ENCODE results near the gene MMP25.
"Not testable (repeated sequence)": the region's sequence is repeated elsewhere in the genome, so short reads cannot be mapped to it uniquely, and the experiment has no call there.

DNA sequence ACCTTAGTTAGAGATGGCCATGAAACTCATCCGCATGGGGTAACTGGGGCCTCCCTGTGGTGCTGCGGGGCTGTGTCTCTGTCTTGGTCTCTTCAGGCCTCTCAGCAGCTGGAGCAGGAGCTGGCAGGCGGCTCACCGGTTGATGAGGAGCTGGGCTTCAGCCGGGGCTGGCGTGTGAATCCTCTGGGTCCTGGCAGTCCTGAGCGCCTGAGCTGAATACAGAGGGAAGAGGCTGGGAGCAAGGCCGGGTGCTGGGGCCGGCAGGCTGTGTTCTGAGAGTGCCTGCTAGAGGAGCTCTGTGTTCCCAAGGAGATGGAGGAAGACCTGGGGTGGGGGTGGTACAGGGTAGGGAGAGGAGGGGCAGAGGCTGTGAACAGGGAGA lies 9.4 kb downstream of the MMP25 start:
- not testable (repeated sequence) for TF ChIP-seq CTCF, POLR2A, POLR2AphosphoS5 (IDR thresholded peaks at IDR 0.05)
